Superior temporal gyrus (tissue), 1 donor: Measurements from ENCODE around the gene CHRNA3.
"Not testable (repeated sequence)": the region's sequence is repeated elsewhere in the genome, so short reads cannot be mapped to it uniquely, and the experiment has no call there.

Experiments used
- DNase-seq: peaks from one replicate; pipeline ENCODE4 v3.0.0-alpha.2; 2016; ENCODE audit errors: extremely low spot score

Gene CHRNA3

DNA sequence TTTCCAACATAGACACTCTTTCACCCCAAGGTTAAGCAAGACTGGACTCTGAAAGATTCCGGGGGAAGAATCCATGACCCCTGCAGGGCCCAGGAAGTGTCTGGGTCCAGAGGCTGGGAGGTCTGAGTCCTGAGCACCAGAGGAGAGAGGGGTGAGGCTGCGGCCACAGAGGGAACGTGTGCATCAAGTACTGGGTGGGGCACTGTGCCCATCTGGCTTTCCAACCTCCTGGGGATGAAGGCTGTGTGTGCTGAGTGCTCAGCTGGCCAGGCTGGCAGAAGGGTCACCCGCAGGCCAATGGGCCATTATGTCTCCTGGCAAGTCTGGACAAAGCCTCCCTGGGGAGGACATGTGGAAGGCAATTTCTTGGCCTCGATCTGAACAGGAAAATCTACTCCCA lies 3.3 kb downstream of the CHRNA3 start:
- no peak for DNase-seq

DNA sequence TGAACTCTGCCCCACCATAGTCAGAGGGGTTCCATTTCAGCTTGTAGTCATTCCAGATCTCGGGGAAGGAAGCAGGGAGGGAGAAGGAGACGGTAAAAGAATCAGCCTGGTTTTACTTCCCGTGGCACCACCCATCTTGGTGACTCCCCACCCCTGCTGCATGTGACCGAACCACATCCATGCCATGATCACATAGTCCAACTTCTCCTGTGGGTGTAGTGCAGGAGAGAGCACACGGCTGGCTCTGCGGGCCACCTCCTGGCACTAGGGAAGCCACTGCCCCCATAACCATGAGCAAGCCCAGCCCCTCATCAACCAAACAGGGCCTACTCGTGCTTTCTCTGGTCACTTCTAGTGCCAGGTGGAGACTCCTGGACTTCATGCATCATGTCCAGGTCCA lies 3.7 kb downstream of the CHRNA3 start:
- no peak for DNase-seq

DNA sequence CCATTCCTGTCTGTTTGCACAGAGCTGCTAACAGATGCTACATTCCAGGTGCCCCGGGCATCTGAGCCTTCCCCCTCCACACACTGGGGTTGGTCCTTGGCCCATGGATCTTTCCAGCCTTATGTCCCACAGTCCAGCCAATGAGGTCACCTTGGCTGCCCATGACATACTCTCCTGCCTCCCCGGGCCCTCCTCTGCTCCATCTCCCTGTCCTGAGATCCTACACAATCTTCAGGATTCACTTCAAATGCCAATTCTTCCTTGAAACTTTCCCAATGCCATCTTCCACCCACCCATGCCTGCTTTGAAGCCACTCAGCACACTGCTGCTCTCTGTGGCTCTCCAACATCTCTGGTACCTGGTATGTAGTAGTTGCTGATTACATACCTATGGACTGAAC lies 4.3 kb downstream of the CHRNA3 start:
- DNase-seq = no peak

DNA sequence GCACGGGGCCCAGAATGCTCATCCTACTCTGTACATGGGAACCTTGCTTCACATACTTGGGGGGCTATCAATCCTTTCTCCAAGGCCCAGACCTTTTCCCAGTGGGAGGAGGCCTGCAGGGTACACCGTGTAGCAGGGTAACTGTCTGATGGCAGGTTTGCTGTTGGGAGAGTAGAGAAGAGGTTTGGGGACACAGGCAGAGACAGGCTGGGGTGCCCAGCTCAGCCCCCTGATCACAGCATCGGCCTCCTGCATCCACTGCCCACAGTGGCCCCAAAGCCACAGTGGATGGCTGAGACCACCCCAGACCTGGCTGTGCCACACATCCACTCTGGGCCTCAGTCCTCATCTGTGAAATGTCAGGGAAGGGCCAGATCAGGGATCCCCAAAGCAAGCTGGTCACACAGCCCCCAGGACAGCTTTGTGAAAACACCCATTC lies 5.6 kb downstream of the CHRNA3 start:
- DNase-seq = no peak

DNA sequence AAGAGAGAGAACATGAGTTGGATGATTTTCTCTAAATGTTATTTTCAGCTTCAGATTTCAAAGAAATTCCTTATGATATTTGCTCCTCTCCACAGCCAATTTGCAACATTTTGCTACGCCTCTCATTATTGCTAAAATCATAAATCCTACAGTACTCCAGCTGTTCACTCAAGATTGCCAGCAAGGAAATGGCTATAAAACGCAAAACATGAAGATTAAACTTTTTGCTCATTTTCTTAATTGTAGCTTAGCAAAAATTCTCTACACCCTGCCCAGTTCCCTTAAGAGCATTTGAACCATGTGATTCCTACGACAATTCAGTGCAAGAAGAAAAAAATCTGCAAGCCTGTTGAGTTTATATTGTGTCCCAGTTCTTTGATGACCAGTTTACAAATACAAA lies 6.8 kb downstream of the CHRNA3 start:
- DNase-seq = no peak

DNA sequence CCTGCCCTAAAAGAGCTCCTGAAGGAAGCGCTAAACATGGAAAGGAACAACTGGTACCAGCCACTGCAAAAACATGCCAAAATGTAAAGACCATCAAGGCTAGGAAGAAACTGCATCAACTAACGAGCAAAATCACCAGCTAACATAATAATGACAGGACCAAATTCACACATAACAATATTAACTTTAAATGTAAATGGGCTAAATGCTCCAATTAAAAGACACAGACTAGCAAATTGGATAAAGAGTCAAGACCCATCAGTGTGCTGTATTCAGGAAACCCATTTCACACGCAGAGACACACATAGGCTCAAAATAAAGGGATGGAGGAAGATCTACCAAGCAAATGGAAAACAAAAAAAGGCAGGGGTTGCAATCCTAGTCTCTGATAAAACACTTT lies 11.2 kb downstream of the CHRNA3 start:
- DNase-seq = not testable (repeated sequence)

DNA sequence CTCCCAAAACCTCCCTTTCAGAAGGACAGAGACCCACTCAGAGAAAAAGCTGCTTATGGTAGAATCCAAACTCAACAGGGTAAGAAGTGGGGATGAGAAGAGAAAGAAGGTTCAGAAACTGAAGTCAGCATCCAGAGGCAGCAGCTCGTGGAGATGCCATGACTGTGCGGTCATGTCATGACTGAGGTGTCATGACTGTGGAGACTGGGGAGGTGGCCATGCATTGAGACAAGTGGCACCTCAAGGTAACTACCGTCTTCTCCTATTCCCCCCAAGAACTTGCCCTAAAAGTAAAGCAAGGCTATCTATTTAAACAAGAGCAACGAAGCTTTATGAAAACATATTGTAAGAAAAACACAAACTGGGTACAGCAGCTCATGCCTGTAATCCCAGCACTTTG lies 15.1 kb downstream of the CHRNA3 start:
- no peak for DNase-seq

DNA sequence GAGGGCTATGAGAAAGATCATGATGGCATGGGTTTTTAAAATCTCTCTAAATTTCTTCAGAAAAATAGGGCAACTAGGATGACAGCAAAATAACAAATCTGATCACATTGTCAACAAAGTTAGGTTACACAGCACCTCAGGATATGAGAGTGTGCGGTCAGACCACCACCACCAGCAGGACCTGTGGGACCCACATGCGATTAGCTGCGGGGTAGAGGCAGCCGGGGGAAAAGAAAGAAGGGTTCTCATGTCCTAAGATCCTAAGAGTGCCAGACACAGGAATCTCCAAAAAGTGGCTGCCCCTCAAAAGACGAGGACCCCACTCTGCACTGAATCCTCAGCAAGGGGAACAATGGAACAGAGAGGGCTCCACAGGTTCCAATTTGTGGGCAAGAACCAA lies 15.6 kb downstream of the CHRNA3 start:
- no peak for DNase-seq

DNA sequence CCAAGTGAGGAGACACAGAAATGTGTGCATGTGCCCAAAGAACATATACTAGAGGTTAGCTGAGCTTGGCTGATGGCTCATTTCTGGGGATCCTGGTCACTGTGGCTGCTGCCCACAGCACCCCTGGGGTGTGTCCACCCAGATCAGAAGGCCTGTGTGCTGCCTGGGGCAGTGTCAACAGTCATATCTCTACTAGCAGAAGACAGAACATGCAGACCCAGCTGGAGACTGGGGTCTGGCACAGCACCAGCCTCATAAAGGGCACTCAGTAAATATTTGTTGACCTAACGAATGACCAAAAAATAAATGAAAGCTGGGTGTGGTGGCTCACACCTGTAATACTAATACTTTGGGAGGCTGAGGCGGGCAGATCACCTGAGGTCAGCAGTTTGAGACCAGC lies 16.4 kb downstream of the CHRNA3 start:
- DNase-seq = no peak

DNA sequence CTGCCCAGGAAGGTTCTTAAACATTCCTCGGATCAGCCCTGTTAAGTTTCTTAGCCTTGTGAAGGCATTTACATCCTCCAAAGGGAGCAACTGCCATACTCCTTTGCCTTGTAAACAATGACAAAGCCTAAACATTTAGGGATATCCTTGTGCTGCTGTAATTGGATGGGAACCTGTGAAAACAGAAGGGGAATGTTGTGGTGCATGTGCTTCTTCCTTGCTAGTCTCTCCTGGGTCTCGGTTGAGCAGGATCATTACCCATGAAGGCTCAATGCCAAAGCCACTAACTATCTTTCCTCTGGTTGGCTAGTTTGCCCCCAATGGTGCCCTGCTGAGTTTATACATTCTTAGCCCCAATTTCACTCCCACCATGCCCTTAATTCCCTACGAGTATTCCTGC lies 17.3 kb downstream of the CHRNA3 start:
- DNase-seq = no peak

DNA sequence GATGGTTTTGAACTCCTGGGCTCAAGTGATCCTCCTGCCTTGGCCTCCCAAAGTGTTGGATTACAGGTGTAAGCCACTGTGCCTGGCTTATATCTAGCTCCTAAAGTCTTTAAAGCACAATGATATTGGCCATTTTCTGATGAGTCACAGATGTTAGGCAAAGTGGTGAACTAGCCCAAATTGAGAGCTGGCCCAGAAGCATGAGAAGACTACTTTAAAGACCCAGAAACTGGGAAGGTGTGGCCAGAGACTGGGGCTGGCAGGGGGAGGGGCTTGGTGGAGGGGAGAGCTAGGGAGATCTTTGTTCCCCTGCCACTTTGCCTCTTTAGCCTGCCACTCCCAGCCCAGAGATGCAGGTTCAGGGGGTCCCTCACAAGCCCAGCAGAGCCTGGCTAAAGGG lies 21.6 kb downstream of the CHRNA3 start:
- DNase-seq = no peak

DNA sequence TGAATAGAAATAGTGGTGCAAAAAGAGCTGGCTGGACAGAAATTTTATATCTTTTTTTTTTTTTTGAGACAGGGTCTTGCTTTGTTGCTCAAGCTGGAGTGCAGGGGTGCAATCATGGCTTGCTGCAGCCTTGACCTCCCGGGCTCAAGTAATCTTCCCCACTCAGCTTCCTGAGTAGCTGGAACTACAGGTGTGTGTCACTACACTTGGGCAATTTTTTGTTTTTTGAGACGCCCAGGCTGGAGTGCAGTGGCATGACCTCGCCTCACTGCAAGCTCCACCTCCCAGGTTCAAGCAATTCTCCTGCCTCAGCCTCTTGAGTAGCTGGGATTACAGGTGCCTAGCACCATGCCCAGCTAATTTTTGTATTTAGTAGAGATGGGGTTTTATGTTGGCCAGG lies 22.4 kb downstream of the CHRNA3 start:
- no peak for DNase-seq

DNA sequence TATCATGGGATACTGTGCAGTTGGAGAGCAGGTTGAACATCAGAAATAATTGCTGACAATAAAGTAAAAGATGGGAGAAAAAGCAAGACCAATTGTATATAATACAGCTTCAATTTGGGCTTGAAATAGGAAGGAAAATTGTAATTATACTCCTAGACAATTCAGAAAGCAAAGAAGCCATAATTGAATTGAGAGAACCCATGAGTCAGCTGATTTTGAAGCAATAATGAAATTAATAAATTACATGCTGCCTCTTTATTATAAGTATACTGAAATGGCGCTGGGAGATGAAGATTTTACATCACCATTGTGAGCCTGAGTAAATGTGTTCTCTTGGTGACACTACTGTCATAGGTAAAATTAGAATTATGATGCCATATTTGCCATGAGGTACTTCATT lies 23.2 kb downstream of the CHRNA3 start:
- DNase-seq = no peak

DNA sequence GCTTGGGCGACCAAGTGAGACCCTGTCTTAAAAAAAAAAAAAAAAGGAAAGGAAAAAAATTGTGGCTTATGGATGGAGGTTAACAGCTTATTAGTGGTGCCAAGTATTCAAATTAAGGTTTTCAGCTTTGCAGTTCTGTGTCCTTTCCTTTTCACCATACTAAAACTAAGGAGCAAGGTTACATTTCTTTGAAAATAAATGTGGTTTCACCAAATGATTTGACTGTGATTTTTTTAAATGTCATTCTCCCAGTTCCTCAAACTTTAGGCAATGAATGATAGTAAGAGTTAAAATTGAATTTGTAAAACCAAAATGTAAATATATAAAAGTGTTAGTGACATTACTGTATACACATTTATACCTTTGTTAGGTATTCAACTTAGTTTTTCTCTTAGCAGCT lies 45.9 kb downstream of the CHRNA3 start:
- no peak for DNase-seq

DNA sequence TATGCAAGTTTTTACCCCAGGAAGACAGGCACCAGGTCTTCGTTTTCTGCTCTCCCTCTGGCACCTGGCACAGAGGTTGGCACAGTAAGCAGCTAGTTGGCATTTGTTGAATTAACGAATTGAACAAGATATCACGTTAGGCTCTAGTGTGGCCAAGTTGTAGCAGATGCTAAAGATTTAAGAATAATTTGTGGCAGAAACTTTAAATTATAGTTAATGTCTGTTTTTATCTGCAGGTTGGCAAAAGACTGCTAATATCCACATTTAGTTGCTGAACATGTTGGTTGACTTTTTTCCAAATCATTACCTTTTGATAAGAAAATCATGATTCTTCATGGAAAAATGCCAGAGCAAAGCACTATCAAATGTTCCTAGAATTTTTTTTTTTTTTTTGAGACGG lies 47.4 kb downstream of the CHRNA3 start:
- no peak for DNase-seq

DNA sequence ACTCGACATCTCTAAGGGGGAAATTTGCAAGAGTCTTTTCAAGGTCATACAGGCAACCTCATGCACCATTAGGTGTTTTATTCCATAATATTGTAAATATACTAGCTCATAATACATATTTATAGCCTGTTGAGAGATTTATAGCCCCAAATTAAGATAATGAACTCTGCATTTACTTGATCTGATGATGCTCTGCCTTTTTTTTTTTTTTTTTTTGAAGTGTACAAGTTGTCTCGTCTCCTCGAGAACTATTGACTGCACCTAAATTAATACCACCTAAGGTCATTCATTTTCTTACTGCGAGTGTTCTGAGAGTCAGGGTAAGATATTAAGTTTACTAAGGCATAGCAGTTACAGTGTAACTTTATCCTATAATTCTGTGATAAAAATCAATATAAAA lies 49.4 kb downstream of the CHRNA3 start:
- DNase-seq = no peak

DNA sequence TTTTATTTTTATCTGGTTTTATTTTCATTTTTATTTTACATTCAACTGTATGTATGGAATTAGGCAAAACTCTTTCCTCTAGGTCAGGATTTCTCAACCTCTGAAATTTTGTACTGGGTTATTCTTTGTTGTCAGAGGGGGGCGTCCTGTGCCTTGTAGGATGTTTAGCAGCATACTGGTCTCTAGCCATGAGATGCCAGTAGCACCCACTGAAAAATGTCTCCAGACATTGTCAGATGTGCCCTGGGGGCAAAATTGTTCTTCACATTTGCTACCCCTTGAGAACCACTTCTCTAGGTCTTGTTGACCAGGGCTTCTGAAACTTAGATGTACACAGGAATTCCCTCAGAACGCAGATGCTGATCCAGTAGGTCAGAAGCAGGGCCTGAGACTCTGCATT lies 50.1 kb downstream of the CHRNA3 start:
- DNase-seq = no peak

DNA sequence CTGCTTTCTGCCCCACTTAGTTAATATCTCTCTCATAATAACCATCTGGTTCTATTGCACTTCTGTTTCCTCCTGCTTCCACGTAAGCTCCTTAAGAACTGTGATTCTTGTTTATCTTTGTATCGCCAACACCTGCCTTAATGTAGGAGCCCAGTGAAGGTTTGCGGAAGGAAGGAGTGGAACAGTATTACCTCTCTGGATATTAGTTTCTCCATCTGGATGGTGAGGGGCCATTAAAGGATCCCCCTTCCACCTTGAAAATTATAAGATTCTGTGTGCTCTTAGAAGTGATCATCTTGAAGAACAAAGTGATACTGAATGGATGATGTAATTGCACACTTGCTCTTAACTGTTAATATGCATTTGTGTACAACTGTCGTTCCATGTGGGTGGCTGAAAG lies 53.3 kb downstream of the CHRNA3 start:
- DNase-seq = no peak

DNA sequence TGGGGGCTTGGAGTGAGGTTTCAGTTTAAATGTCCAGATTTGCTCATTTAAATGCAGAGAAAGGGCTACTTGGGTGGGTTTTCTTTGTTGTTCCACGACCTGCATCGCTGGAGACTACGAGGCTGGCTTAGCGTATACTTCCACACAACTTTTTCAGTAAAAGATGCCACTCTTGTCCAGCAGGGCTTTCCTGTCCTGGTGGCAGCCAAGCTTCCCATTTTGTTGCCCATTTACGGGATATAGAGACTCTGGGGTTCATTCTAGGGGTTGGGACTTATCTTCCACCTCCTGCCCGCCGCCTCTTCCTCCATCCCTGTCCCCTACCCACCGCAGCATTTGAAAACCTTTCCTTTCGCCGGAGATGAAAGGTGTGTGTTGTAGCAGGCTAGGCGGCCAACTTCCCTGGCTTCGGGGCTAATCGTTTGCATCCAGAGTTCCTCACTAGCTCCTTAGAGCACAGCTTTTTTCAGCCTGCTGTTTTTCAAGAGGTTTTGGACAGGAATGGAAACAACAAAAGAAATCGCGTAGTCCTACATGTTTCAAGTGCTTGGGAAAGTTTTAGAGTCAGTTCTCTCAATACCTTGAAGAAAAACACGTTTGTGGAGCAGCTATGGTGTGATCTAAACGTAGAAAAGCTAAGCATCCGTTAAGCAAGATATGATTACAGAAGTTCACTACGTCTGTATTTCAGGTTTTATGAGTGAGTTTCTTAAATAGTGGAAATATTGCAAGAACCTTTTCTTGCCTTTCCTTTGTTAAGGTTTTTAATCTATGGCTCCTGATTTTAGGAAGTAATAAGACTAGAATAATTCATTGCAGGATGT lies 54.6 kb downstream of the CHRNA3 start:
- DNase-seq = no peak

DNA sequence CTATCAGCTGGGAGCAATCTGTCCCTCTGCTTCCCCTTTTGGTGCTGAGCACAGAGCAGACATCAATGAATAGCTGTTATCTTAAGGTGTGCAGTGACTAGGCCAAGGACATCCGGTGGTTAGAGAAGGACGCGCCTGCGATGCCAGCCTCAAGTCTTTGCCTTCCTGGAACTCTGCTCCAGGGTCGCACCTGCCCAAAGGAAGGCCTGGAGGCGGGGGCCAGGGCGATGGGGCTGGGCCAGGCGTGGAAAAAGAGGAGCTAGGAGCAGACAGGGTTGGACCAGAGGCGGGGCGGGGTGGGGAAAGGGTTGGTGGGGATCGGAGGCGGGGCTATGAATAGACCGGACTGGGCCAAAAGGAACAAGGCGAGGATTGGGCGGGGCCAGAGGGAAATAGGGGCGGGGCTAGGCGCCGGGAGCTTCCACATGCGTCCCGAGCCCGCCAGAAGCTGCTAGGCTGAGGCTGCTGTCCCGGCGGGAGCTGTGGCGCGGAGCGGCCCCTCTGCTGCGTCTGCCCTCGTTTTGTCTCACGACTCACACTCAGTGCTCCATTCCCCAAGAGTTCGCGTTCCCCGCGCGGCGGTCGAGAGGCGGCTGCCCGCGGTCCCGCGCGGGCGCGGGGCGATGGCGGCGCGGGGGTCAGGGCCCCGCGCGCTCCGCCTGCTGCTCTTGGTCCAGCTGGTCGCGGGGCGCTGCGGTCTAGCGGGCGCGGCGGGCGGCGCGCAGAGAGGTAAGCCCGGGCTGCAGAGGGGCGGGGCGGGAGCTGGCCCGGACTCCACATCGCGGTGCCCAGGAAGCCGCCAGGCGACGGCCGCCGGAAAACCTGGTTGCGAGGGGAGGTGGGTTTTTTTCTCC lies 55.5 kb downstream of the CHRNA3 start, which contains the start of gene CHRNA5:
CHRNA5 (plus strand) TSS at position 424 of the 854 bp plus-strand sequence; CDS start at position 624, 200 bp downstream.
- no peak for DNase-seq

DNA sequence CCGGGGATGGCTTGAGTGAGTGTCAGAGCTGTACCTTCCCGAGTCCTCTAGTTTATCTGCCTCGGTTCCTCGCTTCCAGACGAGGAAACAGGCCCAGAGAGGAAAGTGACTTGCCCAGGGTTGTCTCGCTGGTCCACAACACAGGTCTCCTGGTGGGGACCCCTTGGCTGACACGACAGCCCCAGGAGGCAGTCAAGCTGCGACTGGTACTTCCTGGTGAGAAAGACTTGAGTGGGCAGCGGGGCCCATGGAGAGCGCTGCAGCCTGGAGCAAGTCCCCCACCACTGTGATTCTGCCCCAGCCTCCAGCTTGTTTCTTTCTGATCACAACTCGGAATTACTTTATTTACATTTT lies 56.1 kb downstream of the CHRNA3 start:
- DNase-seq = no peak

DNA sequence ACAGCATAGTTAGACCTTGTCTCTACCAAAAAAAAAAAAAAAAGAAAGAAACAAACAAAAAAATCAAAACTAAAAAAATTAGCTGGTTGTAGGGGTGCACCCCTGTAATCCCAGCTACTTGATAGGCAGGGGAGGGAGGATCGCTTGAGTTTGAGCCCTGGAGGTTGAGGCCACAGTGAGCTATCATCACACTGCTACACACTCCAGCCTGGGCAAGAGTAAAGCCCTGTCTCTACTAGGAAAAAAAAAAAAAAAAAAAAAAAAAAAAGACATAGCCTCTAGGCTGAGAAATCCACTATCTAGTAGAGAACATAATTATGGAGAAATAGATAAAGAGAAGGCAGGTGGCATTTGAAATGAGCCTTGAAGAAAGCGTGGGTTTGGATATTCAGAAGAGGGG lies 57.7 kb downstream of the CHRNA3 start:
- no peak for DNase-seq

DNA sequence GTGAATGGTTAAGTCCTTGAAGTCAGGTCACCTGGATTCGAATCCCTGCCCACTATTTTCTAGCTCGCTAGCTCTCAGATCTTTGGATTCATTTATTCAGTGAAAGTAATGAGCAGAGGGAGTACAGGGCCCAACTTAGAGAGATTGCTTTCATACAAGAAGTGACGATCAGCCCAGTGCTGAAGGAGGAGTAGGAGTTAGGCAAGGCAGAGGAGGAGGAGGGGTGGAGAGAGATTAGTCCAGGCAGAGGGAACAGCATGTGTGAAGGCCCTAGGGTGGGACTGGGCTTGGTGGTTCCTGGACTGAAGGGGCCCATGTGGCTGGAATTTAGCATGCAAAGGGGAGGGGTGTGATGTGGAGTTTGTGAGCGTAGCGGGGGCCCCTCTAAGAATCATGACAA lies 59.3 kb downstream of the CHRNA3 start:
- no peak for DNase-seq
